A549 treated with AZD9567 at 1 μM for 4 hours (cell line): Measurements from ENCODE around the gene GATC. TPM values are rescaled to one million over a fixed set of nuclear protein-coding genes. Genes with fewer than 3 reads are reported as not detected.

Experiments
- total RNA-seq: library from RNA; stranded (reverse); fragments of 200-300 nt; extraction: Qiagen RNA extraction; gene quantifications from 5 replicates; pipeline ENCODE4 v1.2.3, GENCODE V29; 2022; ENCODE audit not compliant: insufficient read depth

Gene GATC, protein sequence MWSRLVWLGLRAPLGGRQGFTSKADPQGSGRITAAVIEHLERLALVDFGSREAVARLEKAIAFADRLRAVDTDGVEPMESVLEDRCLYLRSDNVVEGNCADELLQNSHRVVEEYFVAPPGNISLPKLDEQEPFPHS
- 20.8 to 28.5 TPM (median 25.1 TPM) in 5 replicates for total RNA-seq

DNA sequence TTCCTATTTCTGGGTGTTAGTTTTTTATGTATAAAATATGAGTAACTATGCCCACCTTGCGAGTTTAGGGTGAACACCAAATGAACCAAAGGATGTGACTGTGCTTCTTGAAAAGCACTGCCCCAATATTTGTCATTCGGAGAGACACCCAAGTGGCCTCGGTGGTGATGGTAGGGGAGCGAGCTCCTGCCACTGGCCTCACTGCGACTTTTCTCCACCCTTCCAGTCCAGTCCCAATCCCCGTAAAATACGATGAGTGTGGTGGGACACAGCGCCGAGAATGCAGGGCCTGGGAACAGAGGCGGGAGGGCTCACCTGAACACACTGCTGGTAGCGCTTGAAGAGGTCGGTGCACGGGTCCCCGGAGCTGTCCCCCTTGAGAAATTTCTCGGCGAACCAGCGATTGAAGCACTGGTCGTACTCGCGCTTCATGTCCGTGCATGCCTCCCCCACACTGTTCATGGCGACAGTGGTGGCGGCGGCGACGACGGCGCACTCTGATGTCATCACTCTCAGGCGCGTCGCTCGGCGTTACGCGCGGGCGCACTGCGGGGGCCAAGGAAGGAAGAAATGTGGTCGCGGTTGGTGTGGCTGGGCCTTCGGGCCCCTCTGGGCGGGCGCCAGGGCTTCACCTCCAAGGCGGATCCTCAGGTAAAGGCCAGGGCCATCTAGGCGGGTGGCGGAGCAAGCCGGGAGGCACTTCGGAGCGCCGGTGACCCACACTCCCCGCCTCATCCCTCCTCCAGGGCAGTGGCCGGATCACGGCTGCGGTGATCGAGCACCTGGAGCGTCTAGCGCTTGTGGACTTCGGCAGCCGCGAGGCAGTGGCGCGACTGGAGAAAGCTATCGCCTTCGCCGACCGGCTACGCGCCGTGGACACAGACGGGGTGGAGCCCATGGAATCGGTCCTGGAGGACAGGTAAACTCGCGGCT lies at the start of gene GATC, which contains the start of gene TRIAP1:
GATC (plus strand) TSS at position 534 of the 933 bp plus-strand sequence; CDS start at position 571, 37 bp downstream.
TRIAP1 (minus strand) TSS at position 474 of the 933 bp plus-strand sequence; CDS start at position 462, 12 bp downstream.

DNA sequence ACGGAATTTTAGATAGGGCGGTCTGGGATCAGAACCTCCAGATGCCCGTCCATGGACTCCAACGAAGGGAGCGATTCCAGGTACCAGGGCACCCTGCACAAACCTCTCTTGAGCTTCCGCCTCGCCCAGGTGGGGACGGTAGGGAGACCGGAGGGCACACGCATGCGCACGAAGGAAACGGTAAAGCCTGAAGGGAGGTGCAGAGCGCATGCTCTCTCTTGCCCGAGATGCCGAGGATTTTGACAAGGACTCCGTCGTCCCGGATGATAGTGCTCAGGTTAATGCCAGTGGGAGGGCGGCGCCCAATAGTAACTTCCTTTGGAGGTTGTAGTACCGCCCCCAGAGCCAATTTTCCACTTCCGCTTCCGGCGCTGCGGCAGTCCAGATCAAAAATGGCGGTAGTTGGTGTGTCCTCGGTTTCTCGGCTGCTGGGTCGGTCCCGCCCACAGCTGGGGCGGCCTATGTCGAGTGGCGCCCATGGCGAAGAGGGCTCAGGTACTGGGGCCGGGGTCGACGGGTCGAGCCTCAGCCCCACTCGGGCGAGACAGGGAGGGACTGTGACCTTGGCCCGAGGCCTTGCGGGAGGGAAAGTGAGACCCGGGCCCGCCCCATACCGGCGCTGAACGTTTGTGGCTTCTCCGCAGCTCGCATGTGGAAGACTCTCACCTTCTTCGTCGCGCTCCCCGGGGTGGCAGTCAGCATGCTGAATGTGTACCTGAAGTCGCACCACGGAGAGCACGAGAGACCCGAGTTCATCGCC lies 8.3 kb upstream of the GATC start, which contains the start of gene COX6A1:
COX6A1 (plus strand) TSS at position 379 of the 760 bp plus-strand sequence; CDS start at position 393, 14 bp downstream.

DNA sequence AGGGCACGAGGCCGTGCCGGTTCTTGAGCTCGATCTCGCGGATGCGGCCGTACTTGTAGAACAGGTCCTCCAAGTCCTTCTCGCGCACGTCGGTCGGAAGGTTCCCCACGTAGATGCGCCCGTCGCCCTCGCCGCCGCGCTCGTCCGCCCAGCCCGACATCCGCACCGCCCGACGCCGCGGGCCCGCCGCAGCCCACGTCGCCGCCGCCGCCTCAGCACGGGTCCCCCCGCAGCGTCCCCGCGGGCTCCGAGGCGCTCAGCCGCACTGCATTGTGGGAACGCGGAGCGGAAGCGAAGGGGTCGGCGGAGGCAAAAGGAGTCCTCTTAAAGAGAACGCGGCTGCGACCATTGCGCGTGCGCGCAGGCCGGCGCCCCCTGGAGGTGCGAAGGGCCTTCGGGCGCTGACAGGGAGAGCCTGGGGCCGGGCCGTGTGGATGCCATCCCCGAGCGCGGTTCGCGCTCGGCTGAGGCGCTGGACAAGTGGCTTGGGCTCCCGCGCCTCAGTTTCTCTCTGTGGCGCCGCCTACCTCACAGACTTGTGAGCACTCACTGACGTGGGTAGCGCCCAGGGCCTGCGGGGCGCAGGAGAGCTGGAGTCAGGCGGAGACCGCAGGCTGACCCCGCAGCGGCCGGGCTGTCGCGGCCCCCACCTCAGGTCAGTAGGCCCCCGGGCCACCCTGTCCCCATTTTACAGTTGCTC lies 23.4 kb downstream of the GATC start, which contains the start of gene SRSF9:
SRSF9 (minus strand) TSS at position 299 of the 700 bp plus-strand sequence; CDS start at position 160, 139 bp downstream.

DNA sequence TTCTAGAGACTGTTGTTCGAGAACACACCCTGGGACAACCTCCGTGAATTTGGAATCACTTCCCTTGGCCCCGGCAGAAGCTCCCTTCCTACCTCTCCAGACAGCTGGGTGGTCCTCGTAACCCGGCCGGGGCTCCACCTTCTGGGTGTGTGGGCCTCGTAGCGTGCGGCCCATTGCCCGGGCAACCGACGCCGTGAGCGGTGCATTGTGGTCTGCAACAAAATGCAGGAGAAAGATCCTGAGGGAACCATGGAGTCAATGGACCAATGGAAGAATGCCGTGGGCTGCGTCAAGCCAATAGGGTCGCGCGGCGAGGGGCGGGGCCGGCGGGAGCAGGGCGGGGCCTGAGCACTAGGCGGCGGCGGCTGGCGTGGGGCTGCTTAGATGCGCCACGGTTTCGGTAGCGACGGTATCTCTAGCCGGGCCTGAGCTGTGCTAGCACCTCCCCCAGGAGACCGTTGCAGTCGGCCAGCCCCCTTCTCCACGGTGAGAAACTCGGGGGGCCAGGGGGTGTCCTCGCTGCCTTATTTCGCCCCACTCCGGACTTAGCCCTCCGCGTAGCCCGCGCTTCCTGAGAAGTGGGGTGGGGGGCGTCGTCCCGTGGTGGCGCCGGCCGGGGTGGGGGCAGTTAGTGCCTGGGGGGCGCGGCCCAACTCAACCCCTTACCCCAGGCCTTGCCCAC lies 49.6 kb downstream of the GATC start, which contains the start of gene DYNLL1:
DYNLL1 (plus strand) TSS at position 383 of the 682 bp plus-strand sequence. CDS start 309 bp downstream, outside the sequence.

Other genes starting within 250 kb of the GATC start
- gene RPLP0, start 245.3 kb upstream of the GATC start, total RNA-seq, result 3,597 to 4,224 TPM (median 3,618 TPM) in 5 replicates
- gene PXN, start 180.7 kb upstream of the GATC start, total RNA-seq, result 178 to 217 TPM (median 192 TPM) in 5 replicates
- 13.6 TPM in 1 of 5 replicates, not detected in the others for gene RNU4-2, start 154.5 kb upstream of the GATC start, total RNA-seq
- not detected in 5 replicates for gene RNU4-1, start 153.2 kb upstream of the GATC start, total RNA-seq
- gene SIRT4, start 144.1 kb upstream of the GATC start, total RNA-seq, result 0.83 to 1.1 TPM (median 0.99 TPM) in 4 of 5 replicates, not detected in the other
- not detected in 5 replicates for gene PLA2G1B, start 118.7 kb upstream of the GATC start, total RNA-seq
- 1.0 to 1.1 TPM (median 1.1 TPM) in 4 of 5 replicates, not detected in the other for gene MSI1, start 77.3 kb upstream of the GATC start, total RNA-seq
- gene COX6A1, start 8.3 kb upstream of the GATC start, total RNA-seq, result 761 to 881 TPM (median 868 TPM) in 5 replicates
- 72.5 to 78.7 TPM (median 73.7 TPM) in 5 replicates for gene TRIAP1, start 60 bp upstream of the GATC start, total RNA-seq
- gene SRSF9, start 23.3 kb downstream of the GATC start, total RNA-seq, result 155 to 217 TPM (median 207 TPM) in 5 replicates
- gene DYNLL1, start 49.7 kb downstream of the GATC start, total RNA-seq, result 639 to 706 TPM (median 667 TPM) in 5 replicates
- 25.7 to 35.3 TPM (median 27.4 TPM) in 5 replicates for gene COQ5, start 82.7 kb downstream of the GATC start, total RNA-seq
- gene RNF10, start 87.9 kb downstream of the GATC start, total RNA-seq, result 93.7 to 205 TPM (median 102 TPM) in 5 replicates
- 54.6 to 62.8 TPM (median 56.8 TPM) in 5 replicates for gene POP5, start 135.0 kb downstream of the GATC start, total RNA-seq
- 0.11 to 0.35 TPM (median 0.28 TPM) in 4 of 5 replicates, not detected in the other for gene CABP1, start 194.2 kb downstream of the GATC start, total RNA-seq
- gene MLEC, start 240.7 kb downstream of the GATC start, total RNA-seq, result 80.2 to 99.7 TPM (median 87.2 TPM) in 5 replicates